Fibroblast of mammary gland (primary cell): ENCODE results near the gene IL17RA.

ENCODE experiments used
- DNase-seq: peaks from one replicate; pipeline ENCODE4 v3.0.0-alpha.2; 2010; ENCODE audit warnings: low read depth
- H3K4me3 ChIP-seq: 2 replicates; pipeline ENCODE4 v1.5.1; 2011; ENCODE audit warnings: low read depth, mild to moderate bottlenecking, low read length, moderate library complexity; ENCODE audit not compliant: control insufficient read depth
- CTCF ChIP-seq: conservative IDR thresholded peaks from 2 replicates; pipeline ENCODE4 v1.5.1; 2011; ENCODE audit warnings: low read depth, low read length, inconsistent platforms; ENCODE audit not compliant: control insufficient read depth, insufficient read depth

IL17RA gene

GRCh38 chr22:17100621-17101020 is 15.8 kb downstream of the IL17RA start:
- no peak for TF ChIP-seq CTCF
- DNase-seq = no peak
- H3K4me3 ChIP-seq = no peak overlapping the region

GRCh38 chr22:17101475-17102296 is 16.9 kb downstream of the IL17RA start:
- H3K4me3 ChIP-seq = no peak overlapping the region
- no peak for TF ChIP-seq CTCF
- DNase-seq = no peak

- TF ChIP-seq CTCF = no peak
- no peak for DNase-seq
- H3K4me3 ChIP-seq = no peak overlapping the region
Observed at GRCh38 chr22:17102297-17102667, 17.5 kb downstream of the IL17RA start.

- TF ChIP-seq CTCF = no peak
- no peak overlapping the region for H3K4me3 ChIP-seq
- no peak for DNase-seq
Observed at GRCh38 chr22:17103351-17103750, 18.6 kb downstream of the IL17RA start.

GRCh38 chr22:17104336-17104935 is 19.6 kb downstream of the IL17RA start:
- no peak for DNase-seq
- TF ChIP-seq CTCF = no peak

GRCh38 chr22:17105143-17106129 is 20.6 kb downstream of the IL17RA start:
- no peak for TF ChIP-seq CTCF
- no peak overlapping the region for H3K4me3 ChIP-seq
- no peak for DNase-seq

More at GRCh38 chr22:17104336-17104935, 19.6 kb downstream of the IL17RA start:
- no peak overlapping the region for H3K4me3 ChIP-seq
